Astrocyte (in vitro differentiated cells and primary cell): ENCODE data around the gene TMEM106B. TPM values are rescaled to one million over a fixed set of nuclear protein-coding genes. Genes with fewer than 3 reads are reported as not detected.

Experiments
- DNase-seq: peaks from one replicate; pipeline ENCODE4 v3.0.0-alpha.2; 2010; ENCODE audit warnings: low read depth
- FAIRE-seq: peaks from 2 replicates; lab custom pipeline; 2011; peaks lifted over from hg19 to GRCh38; lab: Jason Lieb, UNC
- H2AFZ ChIP-seq: 2 replicates; pipeline ENCODE4 v1.6.0; 2012; ENCODE audit warnings: low read depth, low read length, inconsistent platforms
- H3K27ac ChIP-seq: 2 replicates; pipeline ENCODE4 v1.5.1; 2011; ENCODE audit warnings: low read depth, low read length, inconsistent platforms
- H3K27me3 ChIP-seq: 2 replicates; pipeline ENCODE4 v1.6.0; 2011; ENCODE audit warnings: low read length, inconsistent platforms; ENCODE audit not compliant: insufficient read depth
- H3K36me3 ChIP-seq: 2 replicates; pipeline ENCODE4 v1.5.1; 2011; ENCODE audit warnings: low read length, inconsistent platforms; ENCODE audit not compliant: insufficient read depth
- H3K4me1 ChIP-seq: 2 replicates; pipeline ENCODE4 v1.5.1; 2011; ENCODE audit warnings: low read length, inconsistent platforms; ENCODE audit not compliant: insufficient read depth
- H3K4me2 ChIP-seq: 2 replicates; pipeline ENCODE4 v1.6.0; 2012; ENCODE audit warnings: low read length, inconsistent platforms
- H3K4me3 ChIP-seq: 2 replicates; pipeline ENCODE4 v1.5.1; 2011; ENCODE audit warnings: low read depth, mild to moderate bottlenecking, low read length, inconsistent platforms; ENCODE audit not compliant: insufficient read depth
- H3K79me2 ChIP-seq: 2 replicates; pipeline ENCODE4 v1.6.0; 2012; ENCODE audit warnings: mild to moderate bottlenecking, low read length, inconsistent platforms; ENCODE audit not compliant: insufficient read depth
- H3K9ac ChIP-seq: 2 replicates; pipeline ENCODE4 v1.6.0; 2012; ENCODE audit warnings: mild to moderate bottlenecking, low read length, inconsistent platforms
- H3K9me3 ChIP-seq: 2 replicates; pipeline ENCODE4 v1.5.1; 2012; ENCODE audit warnings: low read depth, mild to moderate bottlenecking, low read length, inconsistent platforms; ENCODE audit not compliant: insufficient read depth
- H4K20me1 ChIP-seq: 2 replicates; pipeline ENCODE4 v1.6.0; 2012; ENCODE audit warnings: low read length, inconsistent platforms; ENCODE audit not compliant: insufficient read depth
- H3K27ac Mint-ChIP-seq: one replicate; pipeline ENCODE4 v1.8.0; 2021; ENCODE audit warnings: mild to moderate bottlenecking, mixed read lengths; ENCODE audit not compliant: unreplicated experiment
- H3K27me3 Mint-ChIP-seq: one replicate; pipeline ENCODE4 v1.8.0; 2021; ENCODE audit warnings: low read depth, mixed read lengths; ENCODE audit not compliant: unreplicated experiment
- H3K36me3 Mint-ChIP-seq: one replicate; pipeline ENCODE4 v1.8.0; 2021; ENCODE audit warnings: low read depth, mixed read lengths; ENCODE audit not compliant: unreplicated experiment
- H3K4me1 Mint-ChIP-seq: one replicate; pipeline ENCODE4 v1.8.0; 2021; ENCODE audit warnings: low read depth, mixed read lengths; ENCODE audit not compliant: unreplicated experiment
- H3K4me3 Mint-ChIP-seq: one replicate; pipeline ENCODE4 v1.8.0; 2021; ENCODE audit warnings: mild to moderate bottlenecking, moderate library complexity, mixed read lengths; ENCODE audit not compliant: unreplicated experiment
- H3K9me3 Mint-ChIP-seq: one replicate; pipeline ENCODE4 v1.8.0; 2021; ENCODE audit warnings: mild to moderate bottlenecking, mixed read lengths; ENCODE audit not compliant: unreplicated experiment
- EZH2 ChIP-seq: IDR thresholded peaks from 2 replicates; pipeline ENCODE4 v1.6.1; 2012; ENCODE audit warnings: mild to moderate bottlenecking, low read length, inconsistent platforms; ENCODE audit not compliant: insufficient read depth
- total RNA-seq: library from RNA; stranded (reverse); gene quantifications from 2 replicates; pipeline ENCODE4 v1.2.1, GENCODE V29; 2021
- TF ChIP-seq, protein P1 (sequence below): IDR thresholded peaks from 2 replicates; pipeline ENCODE4 v1.5.1; 2011; ENCODE audit warnings: low read depth, mild to moderate bottlenecking, inconsistent platforms, low read length, moderate library complexity; ENCODE audit not compliant: insufficient read depth

Gene TMEM106B
- total RNA-seq, 1 donor from 2014 or later: 42.9 TPM

DNA sequence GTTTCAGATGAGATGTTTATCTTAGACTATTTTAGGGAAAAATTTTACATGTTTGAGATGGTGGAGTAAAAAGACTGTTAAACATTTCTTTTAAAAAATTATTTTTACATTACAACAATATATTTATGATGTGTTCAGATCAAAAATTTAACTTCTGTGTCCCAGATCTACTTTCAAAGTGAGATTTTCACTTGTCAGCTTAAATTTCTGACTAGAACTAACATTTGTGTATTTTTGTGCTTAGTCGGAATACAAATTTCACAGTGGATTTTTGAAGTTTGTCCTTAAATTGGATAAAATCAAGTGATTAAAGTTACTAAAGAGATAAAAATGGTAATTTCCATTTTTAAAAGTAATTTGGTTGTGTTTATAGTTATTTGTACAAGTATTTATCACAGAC, 24.9 kb downstream of the TMEM106B start:
- Histone ChIP-seq H3K4me1 (no peaks in the 10 kb centered on the region), H3K4me3 (no peak overlapping the region), H3K27ac (no peak overlapping the region), H3K9me3 (no peaks in the 10 kb centered on the region), H3K27me3 (no peaks in the 10 kb centered on the region), H3K36me3 (peaks cover 2% of the 10 kb centered on the region), H2AFZ (no peak overlapping the region), H4K20me1 (no peaks in the 10 kb centered on the region), H3K79me2 (no peaks in the 10 kb centered on the region), H3K9ac (no peak overlapping the region), H3K4me2 (no peak overlapping the region)
- FAIRE-seq (no peak), DNase-seq (no peak)
- TF ChIP-seq, protein P1, sequence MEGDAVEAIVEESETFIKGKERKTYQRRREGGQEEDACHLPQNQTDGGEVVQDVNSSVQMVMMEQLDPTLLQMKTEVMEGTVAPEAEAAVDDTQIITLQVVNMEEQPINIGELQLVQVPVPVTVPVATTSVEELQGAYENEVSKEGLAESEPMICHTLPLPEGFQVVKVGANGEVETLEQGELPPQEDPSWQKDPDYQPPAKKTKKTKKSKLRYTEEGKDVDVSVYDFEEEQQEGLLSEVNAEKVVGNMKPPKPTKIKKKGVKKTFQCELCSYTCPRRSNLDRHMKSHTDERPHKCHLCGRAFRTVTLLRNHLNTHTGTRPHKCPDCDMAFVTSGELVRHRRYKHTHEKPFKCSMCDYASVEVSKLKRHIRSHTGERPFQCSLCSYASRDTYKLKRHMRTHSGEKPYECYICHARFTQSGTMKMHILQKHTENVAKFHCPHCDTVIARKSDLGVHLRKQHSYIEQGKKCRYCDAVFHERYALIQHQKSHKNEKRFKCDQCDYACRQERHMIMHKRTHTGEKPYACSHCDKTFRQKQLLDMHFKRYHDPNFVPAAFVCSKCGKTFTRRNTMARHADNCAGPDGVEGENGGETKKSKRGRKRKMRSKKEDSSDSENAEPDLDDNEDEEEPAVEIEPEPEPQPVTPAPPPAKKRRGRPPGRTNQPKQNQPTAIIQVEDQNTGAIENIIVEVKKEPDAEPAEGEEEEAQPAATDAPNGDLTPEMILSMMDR: no peak
- no peak for TF ChIP-seq EZH2
- peaks cover 3% of the 10 kb centered on the region for H3K9me3 Mint-ChIP-seq
- H3K27ac Mint-ChIP-seq: no peak overlapping the region
- no peaks in the 10 kb centered on the region for H3K4me1 Mint-ChIP-seq
- H3K27me3 Mint-ChIP-seq: no peaks in the 10 kb centered on the region
- H3K4me3 Mint-ChIP-seq: no peak overlapping the region
- H3K36me3 Mint-ChIP-seq: peaks cover 22% of the 10 kb centered on the region

- Histone ChIP-seq H3K27ac (no peak overlapping the region), H3K9me3 (no peaks in the 10 kb centered on the region), H3K4me3 (no peak overlapping the region), H3K4me2 (no peak overlapping the region), H3K36me3 (peaks cover 2% of the 10 kb centered on the region), H3K4me1 (no peaks in the 10 kb centered on the region), H3K79me2 (no peaks in the 10 kb centered on the region), H3K9ac (no peak overlapping the region), H4K20me1 (no peaks in the 10 kb centered on the region), H3K27me3 (no peaks in the 10 kb centered on the region), H2AFZ (no peak overlapping the region)
- FAIRE-seq: no peak
- no peaks in the 10 kb centered on the region for H3K4me1 Mint-ChIP-seq
- peaks cover 22% of the 10 kb centered on the region for H3K36me3 Mint-ChIP-seq
- DNase-seq: no peak
- no peak overlapping the region for H3K27ac Mint-ChIP-seq
- peaks cover 5% of the 10 kb centered on the region for H3K9me3 Mint-ChIP-seq
- no peak for TF ChIP-seq EZH2
- TF ChIP-seq, protein P1: no peak
- no peak overlapping the region for H3K4me3 Mint-ChIP-seq
- no peaks in the 10 kb centered on the region for H3K27me3 Mint-ChIP-seq
These were observed 25.9 kb downstream of the TMEM106B start for GRCh38 chr7:12237007-12237406.

- H3K36me3 ChIP-seq: no peaks in the 10 kb centered on the region
- H3K9me3 Mint-ChIP-seq: peaks cover 5% of the 10 kb centered on the region
- H3K27ac Mint-ChIP-seq: no peak overlapping the region
- no peak overlapping the region for H3K9ac ChIP-seq
- TF ChIP-seq EZH2: no peak
- TF ChIP-seq, protein P1: no peak
- FAIRE-seq (no peak), DNase-seq (no peak)
- no peaks in the 10 kb centered on the region for H3K27me3 ChIP-seq
- H3K79me2 ChIP-seq: no peaks in the 10 kb centered on the region
- H3K4me2 ChIP-seq: no peak overlapping the region
- H3K27me3 Mint-ChIP-seq: no peaks in the 10 kb centered on the region
- H3K4me1 ChIP-seq: no peaks in the 10 kb centered on the region
- H4K20me1 ChIP-seq: no peaks in the 10 kb centered on the region
- H3K4me1 Mint-ChIP-seq: no peaks in the 10 kb centered on the region
- H3K36me3 Mint-ChIP-seq: peaks cover 20% of the 10 kb centered on the region
- H2AFZ ChIP-seq: no peak overlapping the region
- no peak overlapping the region for H3K4me3 Mint-ChIP-seq
- no peaks in the 10 kb centered on the region for H3K9me3 ChIP-seq
- no peak overlapping the region for H3K27ac ChIP-seq
- H3K4me3 ChIP-seq: no peak overlapping the region
These were observed 28.7 kb downstream of the TMEM106B start for GRCh38 chr7:12239806-12240205.
